ENCODE results near the gene RAB5IF.

RAB5IF gene

GRCh38 chr20:36647196-36648121 is 41.9 kb downstream of the RAB5IF start:
- no peak overlapping the region for H3K4me3 ChIP-seq (ENCODE audit: low read depth, low read length)
- no peak for TF ChIP-seq CTCF (IDR thresholded peaks at IDR 0.05; ENCODE audit: insufficient read depth, low read depth, low read length, missing control alignments)
- DNase-seq (ENCODE audit: low read depth): no peak

GRCh38 chr20:36653456-36653855 is 47.9 kb downstream of the RAB5IF start:
- TF ChIP-seq CTCF (IDR thresholded peaks at IDR 0.05; ENCODE audit: insufficient read depth, low read depth, low read length, missing control alignments): no peak
- DNase-seq (ENCODE audit: low read depth): no peak
- no peak overlapping the region for H3K4me3 ChIP-seq (ENCODE audit: low read depth, low read length)

GRCh38 chr20:36654506-36654905 is 48.9 kb downstream of the RAB5IF start:
- no peak for DNase-seq (ENCODE audit: low read depth)
- no peak for TF ChIP-seq CTCF (IDR thresholded peaks at IDR 0.05; ENCODE audit: insufficient read depth, low read depth, low read length, missing control alignments)
- no peak overlapping the region for H3K4me3 ChIP-seq (ENCODE audit: low read depth, low read length)

- TF ChIP-seq CTCF (IDR thresholded peaks at IDR 0.05; ENCODE audit: insufficient read depth, low read depth, low read length, missing control alignments): no peak
- H3K4me3 ChIP-seq (ENCODE audit: low read depth, low read length): no peak overlapping the region
- no peak for DNase-seq (ENCODE audit: low read depth)
Measured at GRCh38 chr20:36655004-36655403, 49.4 kb downstream of the RAB5IF start.

GRCh38 chr20:36656733-36657132 is 51.2 kb downstream of the RAB5IF start:
- DNase-seq (ENCODE audit: low read depth): no peak
- H3K4me3 ChIP-seq (ENCODE audit: low read depth, low read length): no peak overlapping the region
- TF ChIP-seq CTCF (IDR thresholded peaks at IDR 0.05; ENCODE audit: insufficient read depth, low read depth, low read length, missing control alignments): no peak

- no peak overlapping the region for H3K4me3 ChIP-seq (ENCODE audit: low read depth, low read length)
- no peak for TF ChIP-seq CTCF (IDR thresholded peaks at IDR 0.05; ENCODE audit: insufficient read depth, low read depth, low read length, missing control alignments)
- DNase-seq (ENCODE audit: low read depth): no peak
Measured at GRCh38 chr20:36658300-36658699, 52.7 kb downstream of the RAB5IF start.
